Activated CD8-positive, alpha-beta T cell treated with anti-CD3 and anti-CD28 coated beads for 36 hours (primary cell): ENCODE data around the gene MMEL1. TPM values are rescaled to one million over a fixed set of nuclear protein-coding genes. Genes with fewer than 3 reads are reported as not detected.

Experiments
- ATAC-seq: fragments of 200-7000 bp; cut with Tn5 transposase; one replicate; pipeline ENCODE4 v1.10.0; 2021; ENCODE audit warnings: mild to moderate bottlenecking, moderate library complexity
- CTCF ChIA-PET: fragments of 350-600 bp; sonication (Branson Sonifier 250); formaldehyde crosslinking; loops from one replicate; lab custom pipeline; 2021; ENCODE audit warnings: antibody characterized with exemption; lab: Charles Lee
- POLR2A ChIA-PET: fragments of 350-600 bp; sonication (Branson Sonifier 250); formaldehyde crosslinking; loops from one replicate; lab custom pipeline; 2021; ENCODE audit warnings: antibody characterized with exemption; lab: Charles Lee
- DNase-seq: peaks from one replicate; pipeline ENCODE4 v3.0.0-alpha.2; 2020
- H3K27ac Mint-ChIP-seq: one replicate; pipeline ENCODE4 v1.8.0; 2021; ENCODE audit warnings: mild to moderate bottlenecking, mixed read lengths
- H3K27me3 Mint-ChIP-seq: one replicate; pipeline ENCODE4 v1.8.0; 2021; ENCODE audit warnings: mixed read lengths
- H3K36me3 Mint-ChIP-seq: one replicate; pipeline ENCODE4 v1.8.0; 2021; ENCODE audit warnings: low read depth, mixed read lengths
- H3K4me1 Mint-ChIP-seq: one replicate; pipeline ENCODE4 v1.8.0; 2021; ENCODE audit warnings: low read depth, mixed read lengths
- H3K4me3 Mint-ChIP-seq: one replicate; pipeline ENCODE4 v1.8.0; 2021; ENCODE audit warnings: mild to moderate bottlenecking, moderate library complexity, mixed read lengths
- H3K9me3 Mint-ChIP-seq: one replicate; pipeline ENCODE4 v1.8.0; 2021; ENCODE audit warnings: mixed read lengths
- CTCF ChIP-seq: fragments of 200-600 bp; IDR thresholded peaks from one replicate; pipeline ENCODE4 v1.8.0; 2022; ENCODE audit warnings: antibody characterized with exemption, mild to moderate bottlenecking
- intact Hi-C: fragments of 100-400 bp; cut with micrococcal nuclease; formaldehyde crosslinking; loops from one replicate; pipeline ENCODE4 v1.10.0; 2022
- total RNA-seq, 2 experiments: library from RNA; stranded (reverse); gene quantifications; one replicate each; pipeline ENCODE4 v1.2.3, GENCODE V29; 2021

MMEL1 gene
- total RNA-seq, 2 experiments from 2014 or later: 1.8 to 3.1 TPM

GRCh38 chr1:2541619-2542245, 91.1 kb downstream of the MMEL1 start:
- TF ChIP-seq CTCF: no peak
- Mint-ChIP-seq H3K4me1 (peaks cover 9% of the 10 kb centered on the region), H3K4me3 (no peak overlapping the region), H3K36me3 (no peaks in the 10 kb centered on the region), H3K9me3 (no peaks in the 10 kb centered on the region), H3K27ac (no peak overlapping the region), H3K27me3 (no peaks in the 10 kb centered on the region)
- DNase-seq (no peak), ATAC-seq (no peak)
- intact Hi-C loops: no loop called here
- ChIA-PET CTCF (interaction anchor here (0.8 kb wide), 2 partner anchors 13 to 18 kb away, joined by 3 to 4 read pairs; no protein-coding TSS in a partner anchor), POLR2A (interaction anchor here (0.7 to 8.3 kb wide), 6 partner anchors 11 to 100 kb away, joined by 3 to 138 read pairs (median 4); partner anchors contain the start of genes HES5, PANK4 and TNFRSF14)

- H3K9me3 Mint-ChIP-seq: no peaks in the 10 kb centered on the region
- no peak for ATAC-seq
- no peak for TF ChIP-seq CTCF
- intact Hi-C loops: no loop called here
- no peaks in the 10 kb centered on the region for H3K36me3 Mint-ChIP-seq
- DNase-seq: no peak
- H3K4me1 Mint-ChIP-seq: peaks cover 9% of the 10 kb centered on the region
- no peak overlapping the region for H3K4me3 Mint-ChIP-seq
- ChIA-PET CTCF (interaction anchor here (0.8 to 2.0 kb wide), 5 partner anchors 8 to 17 kb away, joined by 3 to 9 read pairs (median 4); partner anchors contain the start of gene HES5), POLR2A (interaction anchor here (0.7 to 1.1 kb wide), 3 partner anchors 10 to 17 kb away, joined by 3 to 4 read pairs (median 3); no protein-coding TSS in a partner anchor)
- H3K27me3 Mint-ChIP-seq: no peaks in the 10 kb centered on the region
- H3K27ac Mint-ChIP-seq: no peak overlapping the region
Observed at GRCh38 chr1:2540816-2541492, 91.9 kb downstream of the MMEL1 start.

Other genes starting within 250 kb of the MMEL1 start
- 1 to 10 TPM; 5.9 to 6.6 TPM for gene MORN1, start 241.5 kb downstream of the MMEL1 start, total RNA-seq
- gene RER1, start 241.2 kb downstream of the MMEL1 start, total RNA-seq: 100 to 1,000 TPM; 120 to 131 TPM
- 10 to 100 TPM; 17.1 to 19.0 TPM for gene PEX10, start 220.5 kb downstream of the MMEL1 start, total RNA-seq
- 1 to 10 TPM; 2.9 to 6.0 TPM for gene PLCH2, start 156.7 kb downstream of the MMEL1 start, total RNA-seq
- gene PANK4, start 106.4 kb downstream of the MMEL1 start, total RNA-seq: 10 to 100 TPM; 39.0 to 40.6 TPM
- gene HES5, start 102.8 kb downstream of the MMEL1 start, total RNA-seq: not detected
- gene TNFRSF14, start 76.6 kb downstream of the MMEL1 start, total RNA-seq: 100 to 1,000 TPM; 134 to 140 TPM
- gene PRXL2B, start 46.2 kb downstream of the MMEL1 start, total RNA-seq: 10 to 100 TPM; 39.1 to 43.6 TPM
- gene TTC34, start 168.7 kb upstream of the MMEL1 start, total RNA-seq: under 1 TPM; 0.79 to 0.81 TPM